Mesenchymal stem cell (in vitro differentiated cells and primary cell): ENCODE measurements around the gene PYGB.

Experiments used
- DNase-seq: peaks from one replicate; pipeline ENCODE4 v3.0.0-alpha.2; 2013
- H2AFZ ChIP-seq: one replicate; pipeline ENCODE4 v1.6.1; 2013; ENCODE audit warnings: low read depth, mild to moderate bottlenecking, control low read depth, inconsistent platforms, low read length, moderate library complexity
- H2AK5ac ChIP-seq: 2 replicates; pipeline ENCODE4 v1.6.1; 2013; ENCODE audit warnings: low read length, moderate library complexity, mild to moderate bottlenecking, inconsistent platforms; ENCODE audit not compliant: severe bottlenecking
- H2BK120ac ChIP-seq: one replicate; pipeline ENCODE4 v1.6.1; 2013; ENCODE audit warnings: low read depth, mild to moderate bottlenecking, inconsistent platforms, low read length, moderate library complexity
- H2BK12ac ChIP-seq, 2 experiments: one replicate each; pipeline ENCODE4 v1.6.1; 2013; ENCODE audit warnings: inconsistent platforms in 2 of 2, low read length in 2 of 2, mild to moderate bottlenecking in 2 of 2, moderate library complexity in 2 of 2, control low read depth in 1 of 2
- H2BK15ac ChIP-seq: one replicate; pipeline ENCODE4 v1.6.1; 2013; ENCODE audit warnings: mild to moderate bottlenecking, low read depth, inconsistent platforms; ENCODE audit not compliant: poor library complexity, severe bottlenecking
- H2BK5ac ChIP-seq: 2 replicates; pipeline ENCODE4 v1.6.1; 2013; ENCODE audit warnings: low read depth, mild to moderate bottlenecking, low read length, control low read depth, inconsistent platforms; ENCODE audit not compliant: poor library complexity, severe bottlenecking
- H3K14ac ChIP-seq, 2 experiments: one replicate each; pipeline ENCODE4 v1.6.1; 2013; ENCODE audit warnings: inconsistent platforms in 2 of 2, low read length in 2 of 2, control low read depth in 1 of 2, mild to moderate bottlenecking in 1 of 2, moderate library complexity in 1 of 2
- H3K18ac ChIP-seq, 2 experiments: one replicate each; pipeline ENCODE4 v1.6.1; 2013; ENCODE audit warnings: inconsistent platforms in 2 of 2, low read length in 2 of 2, control low read depth in 1 of 2, low read depth in 1 of 2, mild to moderate bottlenecking in 1 of 2
- H3K23ac ChIP-seq, 2 experiments: one replicate each; pipeline ENCODE4 v1.6.1; 2013; ENCODE audit warnings: inconsistent platforms in 2 of 2, low read length in 2 of 2, mild to moderate bottlenecking in 2 of 2, moderate library complexity in 2 of 2, control low read depth in 1 of 2
- H3K27ac ChIP-seq: 2 replicates; pipeline ENCODE4 v1.5.1; 2013; ENCODE audit warnings: mild to moderate bottlenecking, moderate library complexity, low read length, control low read depth, inconsistent platforms; ENCODE audit not compliant: poor library complexity, severe bottlenecking
- H3K27me3 ChIP-seq, 2 experiments: 2 replicates each; pipeline versions ENCODE4 v1.6.1 to v1.7.0; 2013; ENCODE audit warnings: low read length in 2 of 2, mild to moderate bottlenecking in 2 of 2, moderate library complexity in 2 of 2, control low read depth in 1 of 2, inconsistent platforms in 1 of 2; ENCODE audit not compliant: control insufficient read depth in 1 of 2, insufficient read depth in 1 of 2
- H3K36me3 ChIP-seq, 2 experiments: 2 replicates each; pipeline versions ENCODE4 v1.6.1 to v1.7.0; 2013; ENCODE audit warnings: low read length in 2 of 2, control low read depth in 1 of 2, inconsistent platforms in 1 of 2, low read depth in 1 of 2, mild to moderate bottlenecking in 1 of 2; ENCODE audit not compliant: insufficient read depth in 2 of 2, control insufficient read depth in 1 of 2
- H3K4ac ChIP-seq, 2 experiments: one replicate each; pipeline ENCODE4 v1.6.1; 2013; ENCODE audit warnings: inconsistent platforms in 2 of 2, low read length in 2 of 2, mild to moderate bottlenecking in 2 of 2, moderate library complexity in 2 of 2, control low read depth in 1 of 2, low read depth in 1 of 2
- H3K4me1 ChIP-seq: 2 replicates; pipeline ENCODE4 v1.6.1; 2013; ENCODE audit warnings: low read depth, low read length, control low read depth; ENCODE audit not compliant: control insufficient read depth, insufficient read depth
- H3K4me2 ChIP-seq: 2 replicates; pipeline ENCODE4 v1.6.1; 2013; ENCODE audit warnings: low read length, mild to moderate bottlenecking, inconsistent platforms; ENCODE audit not compliant: poor library complexity, severe bottlenecking
- H3K4me3 ChIP-seq, 2 experiments: 2 replicates each; pipeline versions ENCODE4 v1.5.1 to v1.7.0; 2013; ENCODE audit warnings: low read length in 2 of 2, mild to moderate bottlenecking in 2 of 2, control low read depth in 1 of 2, low read depth in 1 of 2; ENCODE audit not compliant: insufficient read depth in 1 of 2
- H3K79me1 ChIP-seq: replicated peaks from 2 replicates; pipeline ENCODE4 v1.6.1; 2013; ENCODE audit warnings: mild to moderate bottlenecking, control low read depth, low read length, inconsistent platforms; ENCODE audit not compliant: poor library complexity, severe bottlenecking
- H3K9ac ChIP-seq: 2 replicates; pipeline ENCODE4 v1.7.0; 2013; ENCODE audit warnings: mild to moderate bottlenecking, low read length, moderate library complexity
- H3K9me3 ChIP-seq: 2 replicates; pipeline ENCODE4 v1.7.0; 2013; ENCODE audit warnings: mild to moderate bottlenecking, low read length; ENCODE audit not compliant: control insufficient read depth
- H4K8ac ChIP-seq: one replicate; pipeline ENCODE4 v1.6.1; 2013; ENCODE audit warnings: inconsistent platforms, mild to moderate bottlenecking, low read length, moderate library complexity
- H4K91ac ChIP-seq: one replicate; pipeline ENCODE4 v1.6.1; 2013; ENCODE audit warnings: mild to moderate bottlenecking, low read length, inconsistent platforms
- WGBS: methylation state at CpG from one replicate; pipeline ENCODE4 v1.1.7; 2013; ENCODE audit warnings: mixed read lengths; 5-methylcytosine and 5-hydroxymethylcytosine counted together

PYGB gene

GRCh38 chr20:25320035-25320800 is 72.3 kb downstream of the PYGB start:
- Histone ChIP-seq H3K79me1 (peaks cover 57% of the 10 kb centered on the region), H3K14ac (no peak overlapping the region), H4K91ac (no peak overlapping the region), H2BK120ac (no peak overlapping the region), H3K27ac (no peak overlapping the region), H2AFZ (no peak overlapping the region), H3K9me3 (no peaks in the 10 kb centered on the region), H3K9ac (no peak overlapping the region), H2AK5ac (no peak overlapping the region), H2BK15ac (no peak overlapping the region), H3K4me1 (peaks cover 14% of the 10 kb centered on the region), H3K23ac (peak overlapping the region in 1 of 2 experiments; percentile 79), H2BK12ac (peak overlapping the region in 1 of 2 experiments; percentile 23), H3K4me3 (no peak overlapping the region), H3K18ac (peak overlapping the region in 1 of 2 experiments; percentile 35), H3K4me2 (no peak overlapping the region), H2BK5ac (no peak overlapping the region), H3K4ac (no peak overlapping the region), H4K8ac (no peak overlapping the region), H3K36me3 (peaks cover 26 to 54% of the 10 kb centered on the region in 2 experiments), H3K27me3 (no peaks in the 10 kb centered on the region)
- no peak for DNase-seq
- 91% methylated on average over 13 of the region's 13 CpGs for WGBS

- H3K23ac ChIP-seq, result no peak overlapping the region
- peaks cover 26 to 54% of the 10 kb centered on the region in 2 experiments for H3K36me3 ChIP-seq
- peaks cover 58% of the 10 kb centered on the region for H3K79me1 ChIP-seq
- H2AFZ ChIP-seq, result no peak overlapping the region
- no peak overlapping the region for H2AK5ac ChIP-seq
- 89% methylated on average over 3 of the region's 5 CpGs for WGBS
- no peak overlapping the region for H4K91ac ChIP-seq
- H4K8ac ChIP-seq, result no peak overlapping the region
- H3K9ac ChIP-seq, result no peak overlapping the region
- H3K4me3 ChIP-seq, result no peak overlapping the region
- no peaks in the 10 kb centered on the region for H3K9me3 ChIP-seq
- H3K27me3 ChIP-seq, result no peaks in the 10 kb centered on the region
- peak; percentile 32 for DNase-seq
- peak overlapping the region in 1 of 2 experiments; percentile 53 for H3K14ac ChIP-seq
- H3K27ac ChIP-seq, result no peak overlapping the region
- H3K4ac ChIP-seq, result peak overlapping the region; percentile 20 to 60
- no peak overlapping the region for H2BK120ac ChIP-seq
- peaks cover 7% of the 10 kb centered on the region for H3K4me1 ChIP-seq
- H3K4me2 ChIP-seq, result no peak overlapping the region
- peak overlapping the region; percentile 11 to 85 for H3K18ac ChIP-seq
- peak overlapping the region in 1 of 2 experiments; percentile 40 for H2BK12ac ChIP-seq
- no peak overlapping the region for H2BK5ac ChIP-seq
- H2BK15ac ChIP-seq, result no peak overlapping the region
Observed at GRCh38 chr20:25321262-25321831, 73.5 kb downstream of the PYGB start.

- Histone ChIP-seq H3K4ac (no peak overlapping the region), H3K27ac (no peak overlapping the region)
- 86% methylated on average over 3 of the region's 4 CpGs for WGBS
Observed at GRCh38 chr20:25321991-25322390, 74.1 kb downstream of the PYGB start.

GRCh38 chr20:25323496-25324246 is 75.8 kb downstream of the PYGB start:
- peaks cover 26 to 41% of the 10 kb centered on the region in 2 experiments for H3K36me3 ChIP-seq
- no peak overlapping the region for H2AK5ac ChIP-seq
- no peak overlapping the region for H3K23ac ChIP-seq
- H4K91ac ChIP-seq, result peak overlapping the region; percentile 8
- peaks cover 60% of the 10 kb centered on the region for H3K79me1 ChIP-seq
- DNase-seq, result no peak
- H3K27ac ChIP-seq, result no peak overlapping the region
- no peaks in the 10 kb centered on the region for H3K27me3 ChIP-seq
- no peak overlapping the region for H4K8ac ChIP-seq
- no peak overlapping the region for H2BK12ac ChIP-seq
- no peak overlapping the region for H3K9ac ChIP-seq
- H2BK5ac ChIP-seq, result no peak overlapping the region
- H2BK15ac ChIP-seq, result no peak overlapping the region
- H3K9me3 ChIP-seq, result no peaks in the 10 kb centered on the region
- H3K18ac ChIP-seq, result no peak overlapping the region
- no peak overlapping the region for H3K4me3 ChIP-seq
- H3K4ac ChIP-seq, result no peak overlapping the region
- no peak overlapping the region for H3K14ac ChIP-seq
- no peak overlapping the region for H3K4me2 ChIP-seq
- H2BK120ac ChIP-seq, result no peak overlapping the region
- peaks cover 13% of the 10 kb centered on the region for H3K4me1 ChIP-seq
- WGBS, result 91% methylated on average over 12 of the region's 12 CpGs
- H2AFZ ChIP-seq, result no peak overlapping the region

More at GRCh38 chr20:25321991-25322390, 74.1 kb downstream of the PYGB start:
- no peak overlapping the region for H3K14ac ChIP-seq
- no peak overlapping the region for H2BK12ac ChIP-seq
- H3K4me2 ChIP-seq, result no peak overlapping the region
- H3K9me3 ChIP-seq, result no peaks in the 10 kb centered on the region
- no peak overlapping the region for H2AFZ ChIP-seq
- H3K36me3 ChIP-seq, result peaks cover 26 to 48% of the 10 kb centered on the region in 2 experiments
- DNase-seq, result peak; percentile 59
- no peak overlapping the region for H4K8ac ChIP-seq
- no peaks in the 10 kb centered on the region for H3K27me3 ChIP-seq
- H2BK5ac ChIP-seq, result no peak overlapping the region
- no peak overlapping the region for H3K4me3 ChIP-seq
- H4K91ac ChIP-seq, result no peak overlapping the region
- no peak overlapping the region for H3K18ac ChIP-seq
- peaks cover 54% of the 10 kb centered on the region for H3K79me1 ChIP-seq
- no peak overlapping the region for H3K9ac ChIP-seq
- no peak overlapping the region for H3K23ac ChIP-seq
- no peak overlapping the region for H2BK15ac ChIP-seq
- no peak overlapping the region for H2AK5ac ChIP-seq
- peaks cover 7% of the 10 kb centered on the region for H3K4me1 ChIP-seq
- no peak overlapping the region for H2BK120ac ChIP-seq
